Measurements from ENCODE around the gene ARPC1A.
A peak's percentile ranks its signal among the peaks of the same experiment; 100 is the strongest.
"Not testable (repeated sequence)": the region's sequence is repeated elsewhere in the genome, so short reads cannot be mapped to it uniquely, and the experiment has no call there.

ARPC1A gene

GRCh38 chr7:99379043-99379577 lies 53.4 kb downstream of the ARPC1A start:
- peak overlapping the region; percentile 93 for H3K27ac ChIP-seq (ENCODE audit: low read depth, low read length)
- no peaks in the 10 kb centered on the region for H3K9me3 ChIP-seq (ENCODE audit: control insufficient read depth, insufficient read depth, low read length)

DNA sequence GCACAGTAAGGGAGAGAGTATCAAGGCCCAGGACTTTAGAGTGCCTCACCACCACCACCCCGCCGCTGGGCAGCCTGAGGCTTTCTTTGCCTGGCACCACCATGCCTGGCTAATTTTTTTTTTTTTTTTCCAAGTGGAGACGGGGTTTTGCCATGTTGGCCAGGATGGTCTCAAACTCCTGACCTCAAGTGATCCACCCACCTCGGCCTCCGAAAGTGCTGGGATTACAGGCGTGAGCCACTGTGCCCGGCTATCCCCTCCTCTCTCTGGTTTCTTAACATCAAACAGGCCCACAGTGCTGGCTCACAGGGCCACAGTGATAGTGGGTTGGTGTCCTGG lies 54.0 kb downstream of the ARPC1A start:
- H3K27me3 ChIP-seq (ENCODE audit: control insufficient read depth, low read length); H4K20me1 ChIP-seq (ENCODE audit: control insufficient read depth, insufficient read depth, low read depth, low read length); H3K9me2 ChIP-seq (replicated peaks; ENCODE audit: control insufficient read depth, low read length); H3K9me3 ChIP-seq (ENCODE audit: control insufficient read depth, insufficient read depth, low read length): not testable (repeated sequence)
- H3K79me2 ChIP-seq (ENCODE audit: control insufficient read depth, low read length): peaks cover 86% of the 10 kb centered on the region
- H3K4me1 ChIP-seq (ENCODE audit: control insufficient read depth, low read length): peaks cover 88% of the 10 kb centered on the region
- H3K4me2 ChIP-seq (ENCODE audit: low read length): peak overlapping the region; percentile 91
- H3K27ac ChIP-seq (ENCODE audit: low read depth, low read length): peak overlapping the region; percentile 93
- H3F3A ChIP-seq (ENCODE audit: control insufficient read depth, insufficient read depth): peaks cover 41% of the 10 kb centered on the region
- peak overlapping the region; percentile 74 for H3K4me3 ChIP-seq (ENCODE audit: low read length)
- peaks cover 60% of the 10 kb centered on the region for H3K36me3 ChIP-seq (ENCODE audit: control insufficient read depth, low read length)

More at GRCh38 chr7:99379043-99379577, 53.4 kb downstream of the ARPC1A start:
- H3K4me2 ChIP-seq (ENCODE audit: low read length): peak overlapping the region; percentile 91
- H3K4me1 ChIP-seq (ENCODE audit: control insufficient read depth, low read length): peaks cover 84% of the 10 kb centered on the region
- no peaks in the 10 kb centered on the region for H3K27me3 ChIP-seq (ENCODE audit: control insufficient read depth, low read length)
- peaks cover 82% of the 10 kb centered on the region for H3K79me2 ChIP-seq (ENCODE audit: control insufficient read depth, low read length)
- no peaks in the 10 kb centered on the region for H3K9me2 ChIP-seq (replicated peaks; ENCODE audit: control insufficient read depth, low read length)
- peaks cover 41% of the 10 kb centered on the region for H3F3A ChIP-seq (ENCODE audit: control insufficient read depth, insufficient read depth)
- H3K36me3 ChIP-seq (ENCODE audit: control insufficient read depth, low read length): peaks cover 55% of the 10 kb centered on the region
- 0 out of 2 replicates have a peak, but pooled peaks cover 5% of the 10 kb centered on the region for H4K20me1 ChIP-seq (ENCODE audit: control insufficient read depth, insufficient read depth, low read depth, low read length)
- TF ChIP-seq EZH2phosphoT487 (IDR thresholded peaks at IDR 0.05; ENCODE audit: borderline replicate concordance, low read length): no peak
- TF ChIP-seq, protein P1, sequence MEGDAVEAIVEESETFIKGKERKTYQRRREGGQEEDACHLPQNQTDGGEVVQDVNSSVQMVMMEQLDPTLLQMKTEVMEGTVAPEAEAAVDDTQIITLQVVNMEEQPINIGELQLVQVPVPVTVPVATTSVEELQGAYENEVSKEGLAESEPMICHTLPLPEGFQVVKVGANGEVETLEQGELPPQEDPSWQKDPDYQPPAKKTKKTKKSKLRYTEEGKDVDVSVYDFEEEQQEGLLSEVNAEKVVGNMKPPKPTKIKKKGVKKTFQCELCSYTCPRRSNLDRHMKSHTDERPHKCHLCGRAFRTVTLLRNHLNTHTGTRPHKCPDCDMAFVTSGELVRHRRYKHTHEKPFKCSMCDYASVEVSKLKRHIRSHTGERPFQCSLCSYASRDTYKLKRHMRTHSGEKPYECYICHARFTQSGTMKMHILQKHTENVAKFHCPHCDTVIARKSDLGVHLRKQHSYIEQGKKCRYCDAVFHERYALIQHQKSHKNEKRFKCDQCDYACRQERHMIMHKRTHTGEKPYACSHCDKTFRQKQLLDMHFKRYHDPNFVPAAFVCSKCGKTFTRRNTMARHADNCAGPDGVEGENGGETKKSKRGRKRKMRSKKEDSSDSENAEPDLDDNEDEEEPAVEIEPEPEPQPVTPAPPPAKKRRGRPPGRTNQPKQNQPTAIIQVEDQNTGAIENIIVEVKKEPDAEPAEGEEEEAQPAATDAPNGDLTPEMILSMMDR (IDR thresholded peaks at IDR 0.05; ENCODE audit: low read depth, low read length, poor library complexity, severe bottlenecking): no peak
- H3K4me3 ChIP-seq (ENCODE audit: low read length): peak overlapping the region; percentile 74

GRCh38 chr7:99380032-99380822 lies 54.5 kb downstream of the ARPC1A start:
- no peak for TF ChIP-seq EZH2phosphoT487 (IDR thresholded peaks at IDR 0.05; ENCODE audit: borderline replicate concordance, low read length)
- TF ChIP-seq, protein P1 (IDR thresholded peaks at IDR 0.05; ENCODE audit: low read depth, low read length, poor library complexity, severe bottlenecking): no peak
- Histone ChIP-seq H3K4me2 (ENCODE audit: low read length) (peak overlapping the region; percentile 91), H4K20me1 (ENCODE audit: control insufficient read depth, insufficient read depth, low read depth, low read length) (0 out of 2 replicates have a peak, but pooled peaks cover 5% of the 10 kb centered on the region), H3K4me3 (ENCODE audit: low read length) (peak overlapping the region; percentile 74), H3K9me3 (ENCODE audit: control insufficient read depth, insufficient read depth, low read length) (no peaks in the 10 kb centered on the region), H3K79me2 (ENCODE audit: control insufficient read depth, low read length) (peaks cover 80% of the 10 kb centered on the region), H3F3A (ENCODE audit: control insufficient read depth, insufficient read depth) (peaks cover 41% of the 10 kb centered on the region), H3K36me3 (ENCODE audit: control insufficient read depth, low read length) (peaks cover 60% of the 10 kb centered on the region), H3K9me2 (replicated peaks; ENCODE audit: control insufficient read depth, low read length) (no peaks in the 10 kb centered on the region), H3K27me3 (ENCODE audit: control insufficient read depth, low read length) (no peaks in the 10 kb centered on the region), H3K27ac (ENCODE audit: low read depth, low read length) (peak overlapping the region; percentile 93), H3K4me1 (ENCODE audit: control insufficient read depth, low read length) (peaks cover 88% of the 10 kb centered on the region)

Measured in DOHH2 (cell line).